SK-N-MC (cell line): ENCODE measurements around the gene SMTNL2.
"Not testable (repeated sequence)": the region's sequence is repeated elsewhere in the genome, so short reads cannot be mapped to it uniquely, and the experiment has no call there.

ENCODE experiments used
- EZH2 ChIP-seq: fragments of 200-600 bp; sonication (generic); IDR thresholded peaks from one replicate; pipeline ENCODE4 v1.6.1; 2017; ENCODE audit warnings: antibody characterized with exemption
- POLR2AphosphoS5 ChIP-seq: IDR thresholded peaks from 2 replicates; pipeline ENCODE4 v1.6.1; 2012; ENCODE audit warnings: mild to moderate bottlenecking, low read depth, low read length, borderline replicate concordance

DNA sequence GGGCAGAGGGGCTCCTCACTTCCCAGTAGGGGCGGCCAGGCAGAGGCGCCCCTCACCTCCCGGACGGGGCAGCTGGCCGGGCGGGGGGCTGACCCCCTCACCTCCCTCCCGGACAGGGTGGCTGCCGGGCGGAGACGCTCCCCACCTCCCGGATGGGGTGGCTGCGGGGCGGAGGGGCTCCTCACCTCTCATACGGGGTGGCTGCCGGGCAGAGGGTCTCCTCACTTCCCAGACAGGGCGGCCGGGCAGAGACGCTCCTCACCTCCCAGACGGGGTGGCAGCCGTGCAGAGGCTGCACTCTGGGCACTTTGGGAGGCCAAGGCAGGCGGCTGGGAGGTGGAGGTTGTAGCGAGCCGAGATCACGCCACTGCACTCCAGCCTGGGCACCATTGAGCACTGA lies 6.0 kb upstream of the SMTNL2 start:
- not testable (repeated sequence) for TF ChIP-seq POLR2AphosphoS5, EZH2
